Uterus (tissue), 2 donors: ENCODE measurements around the gene XK.

Source experiments
- CTCF ChIP-seq, 4 experiments: fragments of 200-600 bp in 2 of 4; fragments of 450-650 bp in 2 of 4; sonication (generic) in 2 of 4; IDR thresholded peaks; one replicate each; pipeline ENCODE4 v1.5.1; 2016 to 2019; ENCODE audit warnings: antibody characterized with exemption in 4 of 4, mild to moderate bottlenecking in 2 of 4, moderate library complexity in 1 of 4
- POLR2A ChIP-seq, 2 donors: fragments of 450-650 bp; IDR thresholded peaks; one replicate each; pipeline ENCODE4 v1.6.1; 2016; ENCODE audit warnings: antibody characterized with exemption in 2 of 2, mild to moderate bottlenecking in 1 of 2, moderate library complexity in 1 of 2

GRCh38 chrX:37746218-37746941 is 60.8 kb downstream of the XK start:
- TF ChIP-seq CTCF (IDR thresholded peaks at IDR 0.05): no peak
- no peak for TF ChIP-seq POLR2A (IDR thresholded peaks at IDR 0.05)
